ENCODE results near the gene ZSCAN4.

ZSCAN4 gene

GRCh38 chr19:57668635-57669034 is at the start of gene ZSCAN4:
Gene ZSCAN4, plus strand, starts transcription at chr19:57668935. Its CDS starts 7,211 bp downstream, at chr19:57676146.
- DNase-seq, result no peak

GRCh38 chr19:57620673-57621348 is 47.9 kb upstream of the ZSCAN4 start:
- no peak for DNase-seq

DNA sequence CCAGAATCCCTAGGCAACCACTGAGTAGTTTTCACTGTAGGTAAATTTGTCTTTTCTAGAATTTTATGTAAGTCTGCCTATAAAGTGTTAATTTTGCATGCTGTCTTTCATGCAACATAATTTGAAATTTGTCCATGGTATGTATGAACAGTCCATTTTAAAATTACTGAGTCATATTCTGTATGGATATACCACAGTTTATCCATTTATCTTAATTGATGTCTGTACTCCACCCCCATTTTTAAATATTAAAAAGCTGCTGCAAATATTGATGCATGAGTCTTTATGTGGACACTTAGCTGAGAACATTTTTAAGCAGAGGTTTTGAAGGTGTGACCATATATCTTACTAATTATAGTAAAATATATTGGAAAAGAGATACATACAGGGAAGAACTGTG is 45.6 kb upstream of the ZSCAN4 start:
- DNase-seq, result no peak

DNA sequence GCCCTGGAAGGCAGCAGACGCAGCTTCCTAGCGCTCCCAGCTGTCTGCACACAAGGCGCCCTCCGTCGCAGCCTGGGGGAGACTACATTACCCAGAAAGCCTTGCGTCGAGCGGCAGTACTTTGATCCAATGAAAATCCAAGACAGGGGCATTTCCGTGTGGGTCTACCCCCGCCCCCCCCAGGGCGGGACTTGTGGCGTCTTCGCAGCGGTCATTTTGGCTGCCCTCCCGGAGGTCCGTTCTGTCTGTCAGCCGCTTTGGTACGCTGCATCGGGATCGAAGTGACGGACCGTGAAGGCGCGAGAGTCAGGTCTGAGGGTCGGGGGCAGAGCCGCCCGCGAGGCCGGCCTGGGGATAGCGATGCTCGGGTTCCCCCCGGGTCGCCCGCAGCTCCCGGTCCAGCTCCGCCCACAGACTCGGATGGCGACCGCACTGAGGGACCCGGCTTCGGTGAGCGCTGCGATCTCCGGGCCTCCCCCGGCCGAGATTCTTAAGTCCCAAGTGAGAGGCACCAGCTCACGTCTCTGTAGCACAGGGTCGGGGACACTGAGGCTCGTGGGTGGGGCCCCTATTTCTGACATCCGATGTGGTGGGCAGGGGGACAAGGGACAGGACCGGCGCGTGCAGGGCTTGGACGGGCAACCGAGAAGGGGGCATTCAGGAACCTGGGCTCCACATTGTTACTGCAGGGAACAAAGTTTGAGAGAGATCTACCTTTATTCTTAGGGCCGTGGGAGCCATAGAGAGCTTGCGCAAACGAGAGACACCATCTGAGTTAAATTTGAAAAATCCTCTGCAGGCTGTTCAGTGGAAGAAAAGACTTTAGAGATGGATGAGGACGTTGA is 35.5 kb upstream of the ZSCAN4 start, which contains the start of gene ZNF211:
ZNF211 (plus strand) TSS at position 182 of the 845 bp plus-strand sequence; CDS start at position 361, 179 bp downstream.
- DNase-seq, result peak; percentile 42

DNA sequence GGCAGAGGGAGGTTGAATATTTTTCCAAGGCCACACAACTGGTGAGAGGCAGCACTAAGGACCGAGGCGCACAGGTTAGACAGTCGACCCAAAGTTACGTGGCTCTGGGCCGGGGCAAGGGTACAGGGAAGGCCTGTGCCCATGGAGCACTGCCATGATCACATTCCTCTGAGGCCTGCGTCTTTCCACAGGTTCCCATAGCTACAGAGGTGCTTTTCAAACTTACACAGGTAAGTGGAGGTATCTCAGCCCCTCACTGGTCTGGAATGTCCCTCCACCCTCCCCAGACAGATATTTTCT is 35.0 kb upstream of the ZSCAN4 start:
- no peak for DNase-seq

DNA sequence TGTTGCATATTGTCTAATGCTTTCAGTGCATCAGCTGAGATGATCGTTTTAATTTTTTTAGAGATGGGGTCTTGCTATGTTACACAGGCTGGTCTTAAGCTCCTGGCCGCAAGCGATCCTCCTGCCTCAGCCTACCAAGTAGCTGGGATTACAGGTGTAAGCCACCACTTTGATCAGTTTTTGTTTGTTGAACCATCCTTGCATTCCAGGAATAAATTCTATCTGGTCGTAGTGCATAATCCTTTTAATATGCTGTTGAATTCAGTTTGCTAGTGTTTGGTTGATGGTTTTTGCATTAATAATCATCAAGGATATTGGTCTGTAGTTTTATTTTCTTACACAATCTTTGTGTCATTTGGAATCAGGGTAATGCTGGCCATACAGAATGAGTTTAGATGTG is 31.4 kb upstream of the ZSCAN4 start:
- DNase-seq, result no peak

DNA sequence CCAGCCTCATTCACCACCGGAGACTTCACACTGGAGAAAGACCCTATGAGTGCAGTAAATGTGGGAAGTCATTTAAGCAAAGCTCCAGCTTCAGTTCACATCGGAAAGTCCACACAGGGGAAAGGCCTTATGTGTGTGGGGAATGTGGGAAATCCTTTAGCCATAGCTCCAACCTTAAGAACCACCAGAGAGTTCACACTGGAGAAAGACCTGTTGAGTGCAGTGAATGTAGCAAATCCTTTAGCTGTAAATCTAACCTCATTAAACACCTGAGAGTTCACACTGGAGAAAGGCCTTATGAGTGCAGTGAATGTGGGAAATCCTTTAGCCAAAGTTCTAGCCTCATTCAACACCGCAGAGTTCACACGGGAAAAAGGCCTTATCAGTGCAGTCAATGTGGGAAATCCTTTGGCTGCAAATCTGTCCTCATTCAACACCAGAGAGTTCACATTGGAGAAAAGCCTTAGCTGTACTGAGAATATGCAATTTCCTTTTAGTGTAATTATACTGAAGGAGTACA is 27.0 kb upstream of the ZSCAN4 start:
- no peak for DNase-seq

- no peak for DNase-seq
These were observed 26.2 kb upstream of the ZSCAN4 start for GRCh38 chr19:57642396-57643046.

DNA sequence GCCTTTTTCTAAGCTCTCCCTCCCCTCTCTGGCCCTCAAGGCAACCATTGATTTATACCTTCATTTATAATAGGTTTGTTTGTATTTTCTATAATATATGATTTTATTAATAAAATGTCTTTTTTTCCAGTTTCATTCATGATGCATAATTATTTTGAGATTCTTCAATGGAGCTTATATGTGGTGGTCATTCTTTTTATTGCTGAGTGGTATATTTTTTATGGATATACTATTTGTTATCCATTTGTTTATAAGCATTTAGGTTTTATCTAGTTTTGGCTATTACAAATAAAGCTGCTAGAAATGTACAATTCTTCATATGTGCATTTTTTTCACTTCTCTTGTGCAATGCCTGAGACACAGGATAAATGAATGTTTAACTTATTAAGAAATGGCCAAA is 25.0 kb upstream of the ZSCAN4 start:
- DNase-seq, result no peak

- no peak for DNase-seq
These were observed 20.3 kb upstream of the ZSCAN4 start for GRCh38 chr19:57648331-57649003.

DNA sequence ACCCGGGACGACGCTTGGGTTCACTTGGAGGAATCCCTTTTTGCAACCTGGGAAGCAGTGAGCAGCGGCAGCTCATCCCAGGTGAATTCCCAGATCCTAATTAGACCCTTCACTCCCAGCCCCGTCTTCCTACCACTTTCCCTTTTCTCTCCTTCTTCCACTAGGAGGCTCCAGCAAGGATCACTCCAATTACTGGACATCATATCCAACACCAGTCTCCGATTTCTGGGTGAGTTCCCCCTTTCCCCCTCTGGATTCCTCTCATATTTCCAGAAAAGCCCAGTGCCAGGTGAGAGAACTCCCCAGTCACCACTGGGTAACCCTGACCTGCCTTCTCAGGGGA is 17.1 kb upstream of the ZSCAN4 start:
- no peak for DNase-seq

DNA sequence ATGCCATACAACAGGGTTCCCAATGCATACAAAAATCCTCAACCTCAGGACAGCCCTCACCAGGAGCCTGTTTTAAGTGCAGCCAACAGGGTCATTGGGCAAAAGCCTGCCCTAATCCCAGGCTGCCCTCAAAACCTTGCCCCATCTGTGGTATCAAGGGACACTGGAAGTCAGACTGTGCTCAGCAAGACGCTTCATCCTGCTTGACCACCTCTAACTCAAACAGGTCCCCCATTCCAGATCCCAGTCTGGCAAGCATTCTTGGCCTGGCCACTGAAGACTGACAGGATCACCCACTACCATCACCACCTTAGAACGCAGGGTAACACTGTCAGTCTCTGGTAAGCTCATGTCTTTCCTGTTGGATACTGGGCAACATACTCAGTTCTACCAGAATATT is 15.0 kb upstream of the ZSCAN4 start:
- no peak for DNase-seq

DNA sequence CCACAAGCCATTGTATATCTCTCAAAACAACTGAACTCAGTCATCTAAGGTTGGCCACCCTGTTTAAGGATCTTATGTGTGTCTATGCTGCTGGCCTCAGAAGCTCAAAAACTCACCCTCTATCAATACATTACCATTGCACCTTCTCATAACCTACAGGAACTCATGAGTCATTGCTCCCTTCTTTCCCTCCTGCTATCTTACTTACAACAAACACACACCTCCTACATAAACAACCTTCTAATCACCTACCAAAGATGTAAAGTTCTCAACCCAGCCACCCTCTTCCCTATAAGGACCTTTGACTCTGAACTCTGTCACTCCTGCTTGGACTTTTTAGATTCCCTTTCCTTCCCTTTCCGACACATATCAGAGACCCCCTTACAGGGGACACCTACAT is 13.3 kb upstream of the ZSCAN4 start:
- DNase-seq, result no peak

- DNase-seq, result no peak
These were observed 12.4 kb upstream of the ZSCAN4 start for GRCh38 chr19:57656346-57656745.

GRCh38 chr19:57664269-57665127 is 4.2 kb upstream of the ZSCAN4 start:
- DNase-seq, result no peak

DNA sequence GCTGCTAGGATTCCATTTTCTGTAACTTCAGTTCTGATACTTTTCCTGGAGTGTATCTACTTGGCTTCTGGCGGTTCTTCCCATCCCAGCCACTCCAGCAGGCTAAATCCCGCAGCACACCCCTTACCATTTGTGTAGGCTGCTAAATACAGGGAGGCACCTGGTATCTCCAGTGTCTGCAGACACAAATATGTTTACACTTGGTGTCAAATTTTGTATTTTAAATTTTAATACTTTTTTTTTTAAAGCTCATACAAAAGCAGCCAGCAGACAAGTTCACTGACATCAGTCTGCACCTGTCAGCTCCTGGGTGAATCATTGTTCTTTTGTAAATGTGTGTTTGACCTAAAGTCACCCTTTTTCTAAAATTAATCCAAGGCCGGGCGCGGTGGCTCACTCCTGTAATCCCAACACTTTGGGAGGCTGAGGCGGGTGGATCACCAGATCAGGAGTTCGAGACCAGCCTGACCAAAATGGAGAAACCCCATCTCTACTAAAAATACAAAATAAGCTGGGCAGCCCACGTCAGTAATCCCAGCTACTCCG is 3.4 kb upstream of the ZSCAN4 start:
- no peak for DNase-seq

DNA sequence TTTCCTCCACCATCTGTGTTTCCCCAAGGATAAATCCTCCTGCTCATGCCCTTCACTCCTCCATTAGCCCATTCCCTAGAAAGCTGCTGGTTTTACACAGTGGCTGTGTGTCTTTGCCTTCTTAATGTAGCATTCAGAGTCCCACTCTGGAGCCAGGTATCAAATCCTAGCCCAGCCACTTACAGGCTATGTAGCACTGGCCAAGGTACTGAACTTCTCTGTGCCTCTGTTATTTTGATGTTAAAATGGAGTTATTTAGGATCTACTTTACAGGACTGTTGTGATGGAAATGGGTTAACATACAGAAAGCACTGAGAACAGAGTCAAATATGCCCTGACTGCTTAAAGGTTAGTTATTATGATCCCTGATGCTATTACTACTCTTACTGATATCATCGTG is 1.5 kb upstream of the ZSCAN4 start:
- DNase-seq, result no peak

- DNase-seq, result no peak
These were observed 2.6 kb downstream of the ZSCAN4 start for GRCh38 chr19:57671124-57671895.

GRCh38 chr19:57672466-57672865 is 3.7 kb downstream of the ZSCAN4 start:
- no peak for DNase-seq

DNA sequence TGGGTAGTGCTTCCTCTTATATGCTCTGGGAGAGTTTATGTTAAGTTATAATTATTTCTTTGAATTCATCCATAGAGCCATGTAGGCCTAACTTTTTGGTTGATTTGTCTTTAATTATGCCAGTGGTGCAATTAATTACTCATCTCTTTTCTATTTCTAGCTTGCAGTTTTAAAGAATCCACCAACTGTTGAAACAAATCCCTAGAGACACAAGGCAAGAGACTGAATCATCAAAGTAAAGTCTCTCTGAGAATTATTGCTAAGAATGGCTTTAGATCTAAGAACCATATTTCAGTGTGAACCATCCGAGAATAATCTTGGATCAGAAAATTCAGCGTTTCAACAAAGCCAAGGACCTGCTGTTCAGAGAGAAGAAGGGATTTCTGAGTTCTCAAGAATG is 7.1 kb downstream of the ZSCAN4 start:
- DNase-seq, result no peak

- DNase-seq, result no peak
These were observed 13.6 kb downstream of the ZSCAN4 start for GRCh38 chr19:57682226-57682766.
